LHCN-M2 (cell line): Measurements from ENCODE around the gene GNB3. TPM values are rescaled to one million over a fixed set of nuclear protein-coding genes. Genes with fewer than 3 reads are reported as not detected.
A peak's percentile ranks its signal among the peaks of the same experiment; 100 is the strongest.

ENCODE experiments used
- DNase-seq: peaks from one replicate; pipeline ENCODE4 v3.0.0-alpha.2; 2012; ENCODE audit warnings: low read depth
- polyA plus RNA-seq: library from polyadenylated mRNA; unstranded; fragments of >200 nt; gene quantifications from one replicate; pipeline ENCODE4 v1.2.1, GENCODE V29; 2012; ENCODE audit warnings: missing spikeins
- total RNA-seq: library from RNA; depleted of rRNA; stranded (reverse); fragments of >200 nt; gene quantifications from 2 replicates; pipeline ENCODE4 v1.2.3, GENCODE V29; 2014; rRNA removed

GNB3 gene
- total RNA-seq, result 2.6 and 2.8 TPM in 2 replicates
- 1.2 TPM for polyA plus RNA-seq

GRCh38 chr12:6840761-6841515, at the start of gene GNB3:
Gene GNB3 (plus strand): TSS chr12:6840925. CDS start chr12:6841288, 363 bp downstream.
- no peak for DNase-seq

GRCh38 chr12:6791931-6792520, 48.7 kb upstream of the GNB3 start:
- DNase-seq, result no peak

GRCh38 chr12:6792522-6793201, 48.1 kb upstream of the GNB3 start:
- DNase-seq, result no peak

GRCh38 chr12:6795088-6795487, 45.6 kb upstream of the GNB3 start:
- no peak for DNase-seq

- no peak for DNase-seq
Measured at GRCh38 chr12:6796576-6796975, 44.1 kb upstream of the GNB3 start.

GRCh38 chr12:6799147-6799546, 41.6 kb upstream of the GNB3 start:
- no peak for DNase-seq

- DNase-seq, result no peak
Measured at GRCh38 chr12:6807170-6807569, 33.6 kb upstream of the GNB3 start.

- DNase-seq, result no peak
Measured at GRCh38 chr12:6809056-6809455, 31.7 kb upstream of the GNB3 start.

- no peak for DNase-seq
Measured at GRCh38 chr12:6810758-6811157, 30.0 kb upstream of the GNB3 start.

GRCh38 chr12:6813363-6813762, 27.4 kb upstream of the GNB3 start:
- no peak for DNase-seq

- DNase-seq, result no peak
Measured at GRCh38 chr12:6816598-6816997, 24.1 kb upstream of the GNB3 start.

- DNase-seq, result no peak
Measured at GRCh38 chr12:6817098-6817497, 23.6 kb upstream of the GNB3 start.

- DNase-seq, result no peak
Measured at GRCh38 chr12:6817662-6818157, 23.0 kb upstream of the GNB3 start.

GRCh38 chr12:6818222-6818621, 22.5 kb upstream of the GNB3 start:
- DNase-seq, result no peak

- no peak for DNase-seq
Measured at GRCh38 chr12:6818645-6819044, 22.1 kb upstream of the GNB3 start.

GRCh38 chr12:6819106-6820030, 21.4 kb upstream of the GNB3 start:
- DNase-seq, result no peak

GRCh38 chr12:6820166-6820565, 20.6 kb upstream of the GNB3 start:
- DNase-seq, result no peak

GRCh38 chr12:6821591-6822425, 18.9 kb upstream of the GNB3 start, which contains the start of gene GPR162:
Gene GPR162 (plus strand): TSS chr12:6821821. CDS start chr12:6823899, 2,078 bp downstream.
- DNase-seq, result peak; percentile 21

GRCh38 chr12:6822426-6823135, 18.1 kb upstream of the GNB3 start:
- no peak for DNase-seq
